GM23338 (cell line): Measurements from ENCODE around the gene ST8SIA4. TPM values are rescaled to one million over a fixed set of nuclear protein-coding genes. Genes with fewer than 3 reads are reported as not detected.

Experiments
- ATAC-seq: fragments of 200-7000 bp; cut with Tn5 transposase; 3 replicates; pipeline ENCODE4 v1.9.1; 2020
- DNase-seq: peaks from one replicate; pipeline ENCODE4 v3.0.0-alpha.2; 2015; ENCODE audit warnings: low spot score
- H2AFZ ChIP-seq: fragments of 200-600 bp; sonication (generic); 2 replicates; pipeline ENCODE4 v1.8.0; 2016; ENCODE audit warnings: antibody characterized with exemption, mild to moderate bottlenecking, moderate library complexity
- H3F3A ChIP-seq: fragments of 200-600 bp; sonication (generic); replicated peaks from 2 replicates; pipeline ENCODE4 v1.8.0; 2017; ENCODE audit warnings: antibody characterized with exemption, mixed run types, low read depth
- H3K27ac ChIP-seq: fragments of 200-600 bp; sonication (generic); 2 replicates; pipeline ENCODE4 v1.6.1; 2016; ENCODE audit warnings: low read depth
- H3K27me3 ChIP-seq: fragments of 200-600 bp; sonication (generic); 2 replicates; pipeline ENCODE4 v1.8.0; 2016; ENCODE audit warnings: mild to moderate bottlenecking, mixed run types, moderate library complexity; ENCODE audit not compliant: insufficient read depth
- H3K36me3 ChIP-seq: fragments of 200-600 bp; sonication (generic); 2 replicates; pipeline ENCODE4 v1.8.0; 2016; ENCODE audit warnings: mild to moderate bottlenecking; ENCODE audit not compliant: insufficient read depth
- H3K4me1 ChIP-seq: fragments of 200-600 bp; sonication (generic); 2 replicates; pipeline ENCODE4 v1.8.0; 2016; ENCODE audit warnings: mild to moderate bottlenecking, moderate library complexity; ENCODE audit not compliant: insufficient read depth
- H3K4me2 ChIP-seq: fragments of 200-600 bp; sonication (generic); 2 replicates; pipeline ENCODE4 v1.7.1; 2017; ENCODE audit warnings: mixed run types
- H3K4me3 ChIP-seq: fragments of 200-600 bp; sonication (generic); 2 replicates; pipeline ENCODE4 v1.6.1; 2016; ENCODE audit warnings: mixed run types
- H3K79me2 ChIP-seq: fragments of 200-600 bp; sonication (generic); replicated peaks from 2 replicates; pipeline ENCODE4 v1.8.0; 2017; ENCODE audit warnings: mild to moderate bottlenecking; ENCODE audit not compliant: insufficient read depth
- H3K9me2 ChIP-seq: fragments of 200-600 bp; sonication (generic); 2 replicates; pipeline ENCODE4 v1.8.0; 2017; ENCODE audit not compliant: insufficient read depth
- H4K20me1 ChIP-seq: fragments of 200-600 bp; sonication (generic); replicated peaks from 2 replicates; pipeline ENCODE4 v1.8.0; 2017; ENCODE audit warnings: mild to moderate bottlenecking; ENCODE audit not compliant: insufficient read depth
- H3K27ac Mint-ChIP-seq: 2 replicates; pipeline ENCODE4 v1.8.0; 2020; ENCODE audit warnings: inconsistent platforms, mild to moderate bottlenecking, moderate library complexity, mixed read lengths
- H3K27me3 Mint-ChIP-seq: 3 replicates; pipeline ENCODE4 v1.8.0; 2022; ENCODE audit warnings: low read depth, mild to moderate bottlenecking, moderate library complexity, mixed read lengths, inconsistent platforms; ENCODE audit not compliant: insufficient read depth, poor library complexity
- H3K36me3 Mint-ChIP-seq: 3 replicates; pipeline ENCODE4 v1.8.0; 2021; ENCODE audit warnings: low read depth, mild to moderate bottlenecking, inconsistent platforms, moderate library complexity, mixed read lengths
- H3K4me1 Mint-ChIP-seq: 3 replicates; pipeline ENCODE4 v1.8.0; 2020; ENCODE audit warnings: mild to moderate bottlenecking, inconsistent platforms, mixed read lengths
- H3K4me3 Mint-ChIP-seq: 3 replicates; pipeline ENCODE4 v1.8.0; 2021; ENCODE audit warnings: moderate library complexity, mild to moderate bottlenecking, inconsistent platforms, mixed read lengths
- H3K9me3 Mint-ChIP-seq: 3 replicates; pipeline ENCODE4 v1.8.0; 2020; ENCODE audit warnings: moderate library complexity, mild to moderate bottlenecking, inconsistent platforms, mixed read lengths
- CREB1 ChIP-seq: fragments of 250-450 bp; sonication (Bioruptor Pico); IDR thresholded peaks from 2 replicates; pipeline ENCODE4 v1.5.0; 2020; ENCODE audit warnings: low read depth, mild to moderate bottlenecking, moderate library complexity
- CTCF ChIP-seq, 2 experiments: fragments of 200-600 bp in 1 of 2; sonication (generic) in 1 of 2; conservative IDR thresholded peaks; 2 replicates each; pipeline versions ENCODE4 v1.5.1 to v1.6.1; 2016 to 2017; ENCODE audit warnings: antibody characterized with exemption in 2 of 2, low read depth in 2 of 2, mild to moderate bottlenecking in 2 of 2, moderate library complexity in 1 of 2
- ETS1 ChIP-seq: IDR thresholded peaks from 2 replicates; pipeline ENCODE4 v1.6.1; 2016; ENCODE audit warnings: antibody characterized with exemption
- EZH2 ChIP-seq: fragments of 200-600 bp; sonication (generic); IDR thresholded peaks from one replicate; pipeline ENCODE4 v1.8.0; 2017; ENCODE audit warnings: antibody characterized with exemption, mild to moderate bottlenecking, low read depth; ENCODE audit not compliant: unreplicated experiment
- EZH2phosphoT487 ChIP-seq: fragments of 200-600 bp; sonication (generic); IDR thresholded peaks from one replicate; pipeline ENCODE4 v1.8.1; 2018; ENCODE audit warnings: antibody characterized with exemption; ENCODE audit not compliant: unreplicated experiment
- JUNB ChIP-seq: IDR thresholded peaks from one replicate; pipeline ENCODE4 v1.6.1; 2016; ENCODE audit warnings: antibody characterized with exemption; ENCODE audit not compliant: unreplicated experiment
- NANOG ChIP-seq: IDR thresholded peaks from 2 replicates; pipeline ENCODE4 v1.6.1; 2016; ENCODE audit warnings: antibody characterized with exemption, borderline replicate concordance
- POLR2AphosphoS5 ChIP-seq: IDR thresholded peaks from 2 replicates; pipeline ENCODE4 v1.6.1; 2016; ENCODE audit warnings: antibody characterized with exemption, low read depth
- REST ChIP-seq: IDR thresholded peaks from one replicate; pipeline ENCODE4 v1.6.1; 2018; ENCODE audit warnings: antibody characterized with exemption; ENCODE audit not compliant: unreplicated experiment
- STAT1 ChIP-seq: IDR thresholded peaks from one replicate; pipeline ENCODE4 v1.6.1; 2016; ENCODE audit warnings: antibody characterized with exemption; ENCODE audit not compliant: unreplicated experiment
- ZNF114 ChIP-seq: fragments of 250-450 bp; sonication (Bioruptor Pico); IDR thresholded peaks from 2 replicates; pipeline ENCODE4 v1.5.0; 2020; ENCODE audit warnings: mild to moderate bottlenecking, moderate library complexity
- ZNF331 ChIP-seq: fragments of 250-450 bp; sonication (Bioruptor Pico); IDR thresholded peaks from 2 replicates; pipeline ENCODE4 v1.5.0; 2020; ENCODE audit warnings: low read depth, mild to moderate bottlenecking, moderate library complexity
- ZNF462 ChIP-seq: fragments of 250-450 bp; sonication (Bioruptor Pico); IDR thresholded peaks from 2 replicates; pipeline ENCODE4 v1.5.0; 2020; ENCODE audit warnings: mild to moderate bottlenecking, moderate library complexity
- polyA plus RNA-seq: library from polyadenylated mRNA; unstranded; fragments of >200 nt; fragmentation: Nextera tagmentation; extraction: Ambion mirVana; gene quantifications from 2 replicates; pipeline ENCODE4 v1.2.1, GENCODE V29; 2016
- total RNA-seq: library from RNA; depleted of rRNA; stranded (reverse); fragments of >200 nt; shearing (Covaris generic); gene quantifications from 2 replicates; pipeline ENCODE4 v1.2.3, GENCODE V29; 2014

Gene ST8SIA4
- total and polyA plus RNA-seq, 2 experiments from 2014 or later: 0.11 to 0.28 TPM

- Histone ChIP-seq H3K4me2 (no peak overlapping the region), H3K4me1 (no peaks in the 10 kb centered on the region), H3K27me3 (no peaks in the 10 kb centered on the region), H3K4me3 (no peak overlapping the region), H3K79me2 (no peaks in the 10 kb centered on the region), H3K27ac (no peak overlapping the region), H3F3A (no peaks in the 10 kb centered on the region), H4K20me1 (no peaks in the 10 kb centered on the region), H3K9me2 (no peaks in the 10 kb centered on the region), H3K36me3 (no peaks in the 10 kb centered on the region), H2AFZ (no peak overlapping the region)
- Mint-ChIP-seq H3K27me3 (no peaks in the 10 kb centered on the region), H3K4me3 (no peak overlapping the region), H3K36me3 (no peaks in the 10 kb centered on the region), H3K4me1 (peaks cover 6% of the 10 kb centered on the region; the same call in 2 of the 3 replicates), H3K27ac (no peak overlapping the region), H3K9me3 (no peaks in the 10 kb centered on the region)
- no peak for ATAC-seq
- DNase-seq: no peak
- TF ChIP-seq JUNB (no peak), ETS1 (no peak), EZH2phosphoT487 (no peak), STAT1 (no peak), CREB1 (no peak), POLR2AphosphoS5 (no peak), ZNF331 (no peak), EZH2 (no peak), ZNF114 (no peak), ZNF462 (CRISPR knock-in tag) (no peak), CTCF (conservative IDR thresholded peaks at IDR 0.05; ENCODE audit: low read depth in 2 of 2) (no peak), NANOG (no peak), REST (no peak)
Measured at GRCh38 chr5:100864931-100865330, 38.2 kb downstream of the ST8SIA4 start.
